Spleen (tissue), 11 donors: Measurements from ENCODE around the gene CELSR3. TPM values are rescaled to one million over a fixed set of nuclear protein-coding genes. Genes with fewer than 3 reads are reported as not detected.

Experiments used
- DNase-seq: peaks from one replicate; pipeline ENCODE4 v3.0.0-alpha.2; 2020
- H3K27ac ChIP-seq, 8 donors: fragments of 200-600 bp; sonication (generic) in 7 of 8; 1 replicate in 4 of 8; 2 replicates in 4 of 8; pipeline versions ENCODE4 v1.5.0 to v1.8.0; 2016 to 2021; ENCODE audit warnings: inconsistent platforms in 4 of 8, mild to moderate bottlenecking in 4 of 8, moderate library complexity in 1 of 8
- H3K27me3 ChIP-seq, 7 donors: fragments of 200-600 bp; sonication (generic) in 6 of 7; replicated peaks in 1 of 7; 1 replicate in 4 of 7; 2 replicates in 3 of 7; pipeline versions ENCODE4 v1.5.0 to v1.8.0; 2016 to 2021; ENCODE audit warnings: inconsistent platforms in 3 of 7, mild to moderate bottlenecking in 1 of 7
- H3K36me3 ChIP-seq, 6 donors: fragments of 200-600 bp; sonication (generic) in 5 of 6; 1 replicate in 4 of 6; 2 replicates in 2 of 6; pipeline versions ENCODE4 v1.5.0 to v1.8.0; 2016 to 2021; ENCODE audit warnings: inconsistent platforms in 2 of 6
- H3K4me1 ChIP-seq, 6 donors: fragments of 200-600 bp; sonication (generic) in 5 of 6; 1 replicate in 3 of 6; 2 replicates in 3 of 6; pipeline versions ENCODE4 v1.5.0 to v1.8.0; 2016 to 2021; ENCODE audit warnings: inconsistent platforms in 3 of 6
- H3K4me3 ChIP-seq, 8 donors: fragments of 200-600 bp; sonication (generic) in 7 of 8; 1 replicate in 4 of 8; 2 replicates in 4 of 8; pipeline versions ENCODE4 v1.5.0 to v1.8.0; 2016 to 2021; ENCODE audit warnings: inconsistent platforms in 4 of 8, mild to moderate bottlenecking in 4 of 8, moderate library complexity in 2 of 8
- H3K9me3 ChIP-seq, 8 donors: fragments of 200-600 bp; sonication (generic) in 7 of 8; 1 replicate in 4 of 8; 2 replicates in 4 of 8; pipeline versions ENCODE4 v1.5.0 to v1.8.0; 2016 to 2021; ENCODE audit warnings: inconsistent platforms in 4 of 8
- POLR2A ChIP-seq, 3 donors: fragments of 450-650 bp; IDR thresholded peaks; one replicate each; pipeline ENCODE4 v1.5.1; 2017; ENCODE audit warnings: antibody characterized with exemption in 3 of 3, mild to moderate bottlenecking in 1 of 3
- POLR2AphosphoS5 ChIP-seq, 3 donors: sonication (generic); formaldehyde crosslinking; IDR thresholded peaks; one replicate each; pipeline ENCODE4 v1.5.1; 2017; ENCODE audit warnings: antibody characterized with exemption in 3 of 3
- WGBS, 5 donors: extraction: QIAGEN DNeasy Blood & Tissue Kit in 3 of 5; methylation state at CpG; one replicate each; pipeline versions ENCODE4 v1.1.5 to v1.1.7; 2013 to 2018; 5-methylcytosine and 5-hydroxymethylcytosine counted together
- intact Hi-C: fragments of 100-400 bp; cut with DNase I; formaldehyde crosslinking; loops from one replicate; pipeline ENCODE4 v1.15.0; 2023; ENCODE audit warnings: low total_unique reads
- polyA plus RNA-seq, 3 donors: library from polyadenylated mRNA; stranded (reverse); fragments of 200-250 nt; gene quantifications; one replicate each; pipeline ENCODE4 v1.2.1, GENCODE V29; 2013
- total RNA-seq, 7 donors: library from RNA; depleted of rRNA in 3 of 7; stranded (reverse); fragments of >200 nt in 3 of 7; fragmentation: NEBNext Ultra II Directional in 4 of 7; extraction: Animal tissue kit (Norgen Biotek cat#: 25700) in 4 of 7; gene quantifications; one replicate each; pipeline versions ENCODE4 v1.1.0 to v1.2.1, GENCODE V29; 2016 to 2021
- TF ChIP-seq, protein P1 (sequence below), 11 experiments: fragments of 200-600 bp in 7 of 11; fragments of 450-650 bp in 4 of 11; sonication (generic) in 4 of 11; IDR thresholded peaks in 8 of 11; conservative IDR thresholded peaks in 3 of 11; 1 replicate in 7 of 11; 2 replicates in 4 of 11; pipeline versions ENCODE4 v1.4.0 to v1.8.0; 2016 to 2021; ENCODE audit warnings: antibody characterized with exemption in 11 of 11, inconsistent platforms in 4 of 11, mild to moderate bottlenecking in 1 of 11
- donor health status: healthy with polysubstance abuse.
- donor health status: DM: no; HTN: no; CAD: no; lungs with moderate emphysema.
- donor health status: DM: no; HTN: no; CAD: no.
- donor health status: Bipolar disorder and iron deficiency.
- donor health status: healthy.
- donor health status: DM: no; HTN: no; CAD: no.
- donor health status: DM: yes; HTN: yes; CAD: no.

The CELSR3 gene
- total and polyA plus RNA-seq, 10 donors = 0.56 to 2.7 (median 1.9) TPM

DNA sequence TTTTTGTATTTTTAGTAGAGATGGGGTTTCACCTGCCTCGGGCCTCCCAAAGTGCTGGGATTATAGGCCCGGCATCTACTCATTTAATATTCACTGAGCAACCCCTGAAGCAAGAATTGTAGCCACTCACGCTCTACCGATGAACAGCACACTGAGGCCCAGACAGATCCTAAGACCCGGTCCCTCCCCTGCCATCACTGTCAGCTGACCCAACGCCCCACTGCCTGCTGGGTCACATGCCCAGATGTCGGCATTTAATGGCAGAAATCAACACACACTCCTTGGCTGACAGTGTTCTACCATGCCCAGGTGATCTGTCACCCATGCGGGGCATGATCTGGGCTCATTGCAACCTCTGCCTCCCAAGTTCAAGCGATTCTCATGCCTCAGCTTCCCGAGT is 37.9 kb downstream of the CELSR3 start:
- intact Hi-C loops = no loop called here
- Histone ChIP-seq H3K4me3 (no peak overlapping the region), H3K4me1 (peaks cover 0 to 15% (median 0%) of the 10 kb centered on the region in 6 donors), H3K36me3 (peaks cover 0 to 57% (median 34%) of the 10 kb centered on the region in 6 donors), H3K27ac (peak overlapping the region in 1 of 8 donors; percentile 38), H3K9me3 (no peaks in the 10 kb centered on the region), H3K27me3 (no peaks in the 10 kb centered on the region)
- TF ChIP-seq POLR2A (IDR thresholded peaks at IDR 0.05) = no peak
- no peak for TF ChIP-seq POLR2AphosphoS5 (IDR thresholded peaks at IDR 0.05)
- TF ChIP-seq, protein P1, sequence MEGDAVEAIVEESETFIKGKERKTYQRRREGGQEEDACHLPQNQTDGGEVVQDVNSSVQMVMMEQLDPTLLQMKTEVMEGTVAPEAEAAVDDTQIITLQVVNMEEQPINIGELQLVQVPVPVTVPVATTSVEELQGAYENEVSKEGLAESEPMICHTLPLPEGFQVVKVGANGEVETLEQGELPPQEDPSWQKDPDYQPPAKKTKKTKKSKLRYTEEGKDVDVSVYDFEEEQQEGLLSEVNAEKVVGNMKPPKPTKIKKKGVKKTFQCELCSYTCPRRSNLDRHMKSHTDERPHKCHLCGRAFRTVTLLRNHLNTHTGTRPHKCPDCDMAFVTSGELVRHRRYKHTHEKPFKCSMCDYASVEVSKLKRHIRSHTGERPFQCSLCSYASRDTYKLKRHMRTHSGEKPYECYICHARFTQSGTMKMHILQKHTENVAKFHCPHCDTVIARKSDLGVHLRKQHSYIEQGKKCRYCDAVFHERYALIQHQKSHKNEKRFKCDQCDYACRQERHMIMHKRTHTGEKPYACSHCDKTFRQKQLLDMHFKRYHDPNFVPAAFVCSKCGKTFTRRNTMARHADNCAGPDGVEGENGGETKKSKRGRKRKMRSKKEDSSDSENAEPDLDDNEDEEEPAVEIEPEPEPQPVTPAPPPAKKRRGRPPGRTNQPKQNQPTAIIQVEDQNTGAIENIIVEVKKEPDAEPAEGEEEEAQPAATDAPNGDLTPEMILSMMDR (IDR thresholded peaks at IDR 0.05 in 8 of 11, conservative IDR thresholded peaks at IDR 0.05 in 3 of 11) = no peak
- 94 to 99% (median 96%) methylated on average over 10 of the region's 10 CpGs for WGBS, 5 donors
- no peak for DNase-seq

DNA sequence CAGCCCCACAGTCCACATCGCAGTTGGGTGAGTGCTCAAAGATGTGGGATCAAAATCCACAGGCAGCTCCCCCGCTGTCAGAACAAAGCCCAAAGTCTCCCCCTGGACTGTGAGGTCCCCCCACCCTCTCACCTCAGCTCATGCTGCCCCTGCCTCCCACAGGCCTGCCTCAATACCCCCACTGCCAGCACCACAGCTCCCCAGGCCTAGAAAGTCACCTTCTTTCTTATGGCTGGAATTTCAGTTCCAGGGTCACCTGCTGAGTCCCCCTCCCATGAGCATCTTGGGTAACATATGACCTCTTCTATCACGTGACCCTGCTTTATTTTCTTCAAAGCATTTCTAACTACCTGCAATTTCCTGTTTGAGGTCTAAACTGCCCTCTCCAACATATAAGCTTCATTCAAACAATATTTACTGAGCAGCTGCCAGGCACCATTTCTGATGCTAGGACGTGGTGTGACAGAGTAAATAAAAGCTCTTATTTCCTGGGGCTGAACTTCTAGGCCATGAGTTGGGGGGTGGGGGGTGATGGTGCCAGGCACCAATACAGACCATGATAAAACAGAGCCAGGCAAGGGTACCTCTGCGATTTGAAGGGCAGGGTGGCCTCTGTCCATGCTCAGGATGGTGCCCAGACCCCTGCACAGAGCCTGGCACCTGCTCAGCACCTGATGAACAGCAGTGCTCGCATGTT is 38.7 kb downstream of the CELSR3 start:
- Histone ChIP-seq H3K36me3 (peaks cover 0 to 49% (median 32%) of the 10 kb centered on the region in 6 donors), H3K4me1 (peaks cover 0 to 15% (median 0%) of the 10 kb centered on the region in 6 donors), H3K4me3 (no peak overlapping the region), H3K27ac (peak overlapping the region in 2 of 8 donors; percentile 26 to 38), H3K9me3 (peaks cover 0 to 6% (median under 1%) of the 10 kb centered on the region in 8 donors), H3K27me3 (no peaks in the 10 kb centered on the region)
- intact Hi-C loops = no loop called here
- no peak for TF ChIP-seq POLR2AphosphoS5 (IDR thresholded peaks at IDR 0.05)
- no peak for DNase-seq
- WGBS, 5 donors = 73 to 82% (median 80%) methylated on average over 6 of the region's 6 CpGs

DNA sequence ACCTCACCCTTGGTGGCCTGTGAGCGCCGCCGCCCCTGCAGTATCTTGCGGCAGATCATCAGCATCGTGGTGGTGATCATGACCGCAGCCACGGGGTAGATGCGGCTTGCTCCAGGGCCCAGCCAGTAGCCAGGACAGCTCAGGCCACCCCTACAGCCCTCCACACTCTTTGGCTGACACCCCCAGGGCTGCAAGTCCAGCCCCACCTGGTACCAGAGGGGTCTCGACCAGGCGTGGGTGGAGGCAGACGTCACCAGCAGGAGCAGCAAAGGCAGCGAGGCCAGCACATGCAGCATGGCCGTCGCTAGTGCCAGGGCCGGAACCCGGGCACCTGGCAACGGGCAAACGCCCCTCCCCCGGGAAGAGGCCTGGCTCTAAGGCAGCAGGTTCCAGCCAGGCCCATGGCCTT is 41.2 kb downstream of the CELSR3 start, which contains the start of gene TMEM89:
Gene TMEM89 (minus strand): TSS at position 309 of the 409 bp plus-strand sequence. CDS start 13 bp downstream, at position 296.
- intact Hi-C loops = no loop called here
- Histone ChIP-seq H3K4me1 (peaks cover 0 to 15% (median 0%) of the 10 kb centered on the region in 6 donors), H3K4me3 (no peak within 1 kb of the TSS), H3K9me3 (peaks cover 2 to 31% (median 24%) of the 10 kb centered on the region in 8 donors), H3K27me3 (no peaks in the 10 kb centered on the region), H3K27ac (no peak within 1 kb of the TSS), H3K36me3 (peaks cover 0 to 24% (median 14%) of the 10 kb centered on the region in 6 donors)
- no peak for DNase-seq
- WGBS, 5 donors = 94 to 97% (median 95%) methylated on average over 15 to 19 of the region's 19 CpGs
- TF ChIP-seq POLR2A (IDR thresholded peaks at IDR 0.05) (no peak), POLR2AphosphoS5 (IDR thresholded peaks at IDR 0.05) (no peak)
- TF ChIP-seq, protein P1 (IDR thresholded peaks at IDR 0.05 in 8 of 11, conservative IDR thresholded peaks at IDR 0.05 in 3 of 11) = no peak

DNA sequence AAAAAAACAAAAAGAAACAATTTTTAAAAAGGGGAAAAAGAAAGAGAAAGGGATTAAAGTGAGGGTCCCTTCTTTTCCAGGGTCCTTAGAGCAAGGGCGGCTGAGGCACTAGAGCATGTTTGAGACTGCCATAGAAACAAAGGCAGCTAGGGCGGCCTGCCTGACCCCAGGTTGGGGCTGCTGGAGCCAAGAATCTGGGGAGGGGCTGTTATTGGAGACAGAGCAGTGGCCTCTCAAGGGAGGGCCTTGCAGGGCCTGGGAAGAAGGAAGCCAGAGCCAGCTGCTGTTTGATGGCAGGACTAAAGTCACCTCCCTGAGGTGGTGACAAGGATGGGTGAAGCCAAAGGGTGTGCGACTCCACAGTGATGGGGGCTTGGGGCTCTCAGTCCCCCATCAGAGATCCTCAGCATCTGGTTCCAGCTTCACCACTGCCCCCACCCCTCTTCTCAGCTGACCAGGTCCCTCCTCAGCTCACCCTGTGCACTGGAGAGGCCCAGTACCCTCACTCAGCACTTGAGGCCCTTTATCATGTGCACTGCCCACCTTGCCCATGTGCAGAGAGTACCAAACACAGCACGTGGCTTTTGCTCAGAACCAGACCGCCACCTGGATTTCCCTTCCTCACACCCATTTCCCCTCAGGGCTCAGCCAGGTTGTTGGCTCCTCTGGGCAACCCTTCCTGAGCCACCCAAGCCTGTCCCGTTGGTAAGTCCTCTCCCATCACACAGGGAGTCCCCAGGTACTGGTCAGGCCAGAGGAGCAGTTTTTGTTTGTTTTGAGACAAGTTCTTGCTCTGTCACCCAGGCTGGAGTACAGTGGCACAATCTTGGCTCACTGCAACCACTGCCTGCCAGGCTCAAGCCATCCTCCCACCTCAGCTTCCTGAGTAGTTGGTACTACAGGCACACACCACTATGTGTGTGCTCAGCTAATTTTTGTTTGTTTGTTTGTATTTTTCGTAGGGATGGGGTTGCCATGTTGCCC is 42.9 kb downstream of the CELSR3 start:
- H3K4me1 ChIP-seq = peaks cover 0 to 15% (median 0%) of the 10 kb centered on the region in 6 donors
- TF ChIP-seq, protein P1 (IDR thresholded peaks at IDR 0.05 in 8 of 11, conservative IDR thresholded peaks at IDR 0.05 in 3 of 11) = no peak
- TF ChIP-seq POLR2A (IDR thresholded peaks at IDR 0.05) (no peak), POLR2AphosphoS5 (IDR thresholded peaks at IDR 0.05) (no peak)
- H3K4me3 ChIP-seq = no peak overlapping the region
- peaks cover 2 to 34% (median 24%) of the 10 kb centered on the region in 8 donors for H3K9me3 ChIP-seq
- intact Hi-C loops = no loop called here
- 78 to 90% (median 87%) methylated on average over 7 of the region's 7 CpGs for WGBS, 5 donors
- no peak overlapping the region for H3K27ac ChIP-seq
- peaks cover 0 to 7% (median 0%) of the 10 kb centered on the region in 6 donors for H3K36me3 ChIP-seq
- no peaks in the 10 kb centered on the region for H3K27me3 ChIP-seq
- no peak for DNase-seq
